ENCODE results near the gene DLL4. TPM values are rescaled to one million over a fixed set of nuclear protein-coding genes. Genes with fewer than 3 reads are reported as not detected.

The DLL4 gene
- total RNA-seq, 4 donors from 2014 or later: 18.2 to 31.1 (median 22.6) TPM

DNA sequence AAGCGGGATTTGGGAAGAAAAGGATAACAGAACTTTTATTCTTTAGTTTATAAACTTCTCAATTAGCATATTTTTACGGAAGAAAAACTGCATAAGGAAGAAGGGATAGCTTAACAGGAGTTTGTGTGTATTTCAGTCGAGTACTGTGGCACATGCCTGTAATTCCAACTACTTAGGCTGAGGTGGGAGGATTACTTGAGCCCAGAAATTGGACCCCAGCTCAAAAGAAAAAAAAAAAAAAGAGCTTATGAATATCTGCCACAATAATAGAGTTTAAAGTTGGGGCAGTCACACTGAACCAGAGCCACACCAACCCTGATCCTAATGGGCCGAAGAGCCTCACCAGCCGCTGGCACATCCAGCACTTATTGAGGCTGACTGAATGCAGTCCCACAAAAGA, 55.3 kb downstream of the DLL4 start:
- Histone ChIP-seq H3K27me3 (no peaks in the 10 kb centered on the region), H3K9me3 (no peaks in the 10 kb centered on the region), H3K27ac (no peak overlapping the region), H3K36me3 (no peaks in the 10 kb centered on the region), H3K4me3 (no peak overlapping the region), H3K4me1 (no peaks in the 10 kb centered on the region)
- no peak for DNase-seq
- TF ChIP-seq CTCF (IDR thresholded peaks at IDR 0.05) (no peak), POLR2A (IDR thresholded peaks at IDR 0.05) (no peak)
- intact Hi-C loops (cut with DNase I; ENCODE audit: low total_unique reads): no loop called here

GRCh38 chr15:40984964-40985363, 55.8 kb downstream of the DLL4 start:
- no peak for TF ChIP-seq POLR2A (IDR thresholded peaks at IDR 0.05)
- no peak for TF ChIP-seq CTCF (IDR thresholded peaks at IDR 0.05)

DNA sequence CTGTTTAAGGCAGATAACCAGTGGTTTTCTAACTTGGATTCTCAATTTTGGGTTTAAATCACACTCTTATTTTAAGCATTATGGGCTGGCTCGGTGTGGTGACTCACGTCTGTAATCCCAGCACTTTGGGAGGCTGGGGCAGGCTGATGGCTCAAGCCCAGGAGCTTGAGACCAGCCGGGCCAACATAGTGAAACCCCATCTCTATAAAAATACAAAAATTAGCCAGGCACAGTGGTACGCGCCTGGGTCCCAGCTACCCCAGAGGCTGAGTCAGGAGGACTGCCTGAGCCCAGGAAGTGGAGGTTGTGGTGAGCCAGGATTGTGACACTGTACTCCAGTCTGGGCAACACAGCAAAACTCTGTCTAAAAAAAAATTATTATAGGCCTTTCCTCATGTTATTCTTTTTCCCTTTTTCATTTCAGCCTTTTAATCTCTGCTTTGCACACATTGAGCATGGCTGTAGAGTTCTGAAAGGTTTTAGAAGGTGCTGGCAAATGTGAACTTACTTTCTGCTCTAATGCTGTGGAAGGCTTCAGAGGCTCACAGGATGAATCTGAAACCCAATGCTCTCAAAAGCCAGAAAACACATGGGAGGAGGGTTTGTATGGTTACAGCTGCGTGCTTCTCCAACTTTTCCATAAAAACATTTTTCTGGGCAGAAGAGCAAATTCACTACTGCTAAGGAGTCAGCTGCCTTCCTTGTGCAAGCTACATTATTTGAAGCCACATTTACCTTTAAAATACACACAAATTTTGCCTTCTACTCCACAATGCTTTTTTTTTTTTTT, 56.6 kb downstream of the DLL4 start:
- intact Hi-C loops (cut with DNase I; ENCODE audit: low total_unique reads): no loop called here
- no peak for TF ChIP-seq POLR2A (IDR thresholded peaks at IDR 0.05)
- no peak for TF ChIP-seq CTCF (IDR thresholded peaks at IDR 0.05)
- H3K36me3 ChIP-seq: no peaks in the 10 kb centered on the region
- H3K27ac ChIP-seq: no peak overlapping the region
- H3K9me3 ChIP-seq: no peaks in the 10 kb centered on the region
- H3K27me3 ChIP-seq: no peaks in the 10 kb centered on the region
- H3K4me1 ChIP-seq: no peaks in the 10 kb centered on the region
- no peak for DNase-seq
- H3K4me3 ChIP-seq: no peak overlapping the region

More at GRCh38 chr15:40984964-40985363, 55.8 kb downstream of the DLL4 start:
- H3K36me3 ChIP-seq: no peaks in the 10 kb centered on the region
- no peak for DNase-seq
- H3K4me1 ChIP-seq: no peaks in the 10 kb centered on the region
- H3K9me3 ChIP-seq: no peaks in the 10 kb centered on the region
- no peaks in the 10 kb centered on the region for H3K27me3 ChIP-seq
- no peak overlapping the region for H3K4me3 ChIP-seq
- no peak overlapping the region for H3K27ac ChIP-seq
- intact Hi-C loops (cut with DNase I; ENCODE audit: low total_unique reads): no loop called here

DNA sequence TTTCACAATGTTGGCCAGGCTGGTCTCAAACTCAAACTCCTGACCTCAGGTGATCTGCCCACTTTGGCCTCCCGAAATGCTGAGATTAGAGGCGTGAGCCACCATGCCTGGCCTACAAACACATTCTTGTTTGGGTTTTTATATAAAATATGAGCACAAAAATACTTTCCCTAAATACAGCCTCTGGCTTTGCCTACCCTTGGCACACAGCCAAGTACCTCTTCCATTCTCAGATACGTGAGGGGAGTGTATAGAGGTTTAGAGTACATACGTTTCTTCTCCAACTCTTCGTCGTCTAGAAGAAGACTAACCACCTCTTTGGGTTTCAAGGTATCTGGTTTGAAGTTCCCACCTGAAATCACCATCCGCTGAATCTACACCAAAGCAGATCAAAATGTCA, 57.7 kb downstream of the DLL4 start:
- H3K27ac ChIP-seq: no peak overlapping the region
- DNase-seq: no peak
- H3K27me3 ChIP-seq: no peaks in the 10 kb centered on the region
- H3K4me1 ChIP-seq: no peaks in the 10 kb centered on the region
- no peak overlapping the region for H3K4me3 ChIP-seq
- no peaks in the 10 kb centered on the region for H3K36me3 ChIP-seq
- no peak for TF ChIP-seq POLR2A (IDR thresholded peaks at IDR 0.05)
- TF ChIP-seq CTCF (IDR thresholded peaks at IDR 0.05): no peak
- intact Hi-C loops (cut with DNase I; ENCODE audit: low total_unique reads): no loop called here
- no peaks in the 10 kb centered on the region for H3K9me3 ChIP-seq

- TF ChIP-seq CTCF (IDR thresholded peaks at IDR 0.05) (no peak), POLR2A (IDR thresholded peaks at IDR 0.05) (no peak)
- no peaks in the 10 kb centered on the region for H3K27me3 ChIP-seq
- intact Hi-C loops (cut with DNase I; ENCODE audit: low total_unique reads): no loop called here
- DNase-seq: no peak
- no peaks in the 10 kb centered on the region for H3K9me3 ChIP-seq
- no peak overlapping the region for H3K27ac ChIP-seq
- no peaks in the 10 kb centered on the region for H3K4me1 ChIP-seq
- H3K4me3 ChIP-seq: no peak overlapping the region
- no peaks in the 10 kb centered on the region for H3K36me3 ChIP-seq
Measured at GRCh38 chr15:40988156-40988555, 59.0 kb downstream of the DLL4 start.

Small RNA genes lying within 50 kb of the gene (small RNA-seq; reads per million reads assigned to genes)
- not detected for gene ISCA1P4

Other genes starting within 250 kb of the DLL4 start
- gene RAD51, start 234.2 kb upstream of the DLL4 start, total RNA-seq: 1 to 10 TPM in 2 of 4 donors, under 1 TPM in 1, not detected in 1; 0.51 to 7.7 (median 1.3) TPM
- 10 to 100 TPM in 2 of 4 donors, 1 to 10 TPM in 2; 6.4 to 27.0 (median 16.1) TPM for gene RMDN3, start 174.1 kb upstream of the DLL4 start, total RNA-seq
- 100 to 1,000 TPM in 1 of 4 donors, 10 to 100 TPM in 2, 1 to 10 TPM in 1; 6.2 to 113 (median 34.5) TPM for gene GCHFR, start 165.3 kb upstream of the DLL4 start, total RNA-seq
- under 1 TPM in 2 of 4 donors, not detected in 2; 0.28 to 0.55 TPM for gene C15orf62, start 159.4 kb upstream of the DLL4 start, total RNA-seq
- 10 to 100 TPM in 3 of 4 donors, 1 to 10 TPM in 1; 5.6 to 37.5 (median 15.2) TPM for gene ZFYVE19, start 122.3 kb upstream of the DLL4 start, total RNA-seq
- 10 to 100 TPM in 3 of 4 donors, 1 to 10 TPM in 1; 6.1 to 79.4 (median 32.5) TPM for gene DNAJC17, start 121.9 kb upstream of the DLL4 start, total RNA-seq
- not detected for gene PPP1R14D, start 100.6 kb upstream of the DLL4 start, total RNA-seq
- gene SPINT1, start 85.3 kb upstream of the DLL4 start, total RNA-seq: 10 to 100 TPM in 1 of 4 donors, 1 to 10 TPM in 2, not detected in 1; 2.0 to 38.1 (median 2.3) TPM
- gene RHOV, start 55.1 kb upstream of the DLL4 start, total RNA-seq: under 1 TPM in 1 of 4 donors, not detected in 3; 0.76 TPM
- 10 to 100 TPM in 2 of 4 donors, 1 to 10 TPM in 2; 3.8 to 33.3 (median 17.3) TPM for gene VPS18, start 34.9 kb upstream of the DLL4 start, total RNA-seq
- 1 to 10 TPM in 2 of 4 donors, under 1 TPM in 1, not detected in 1; 0.35 to 1.8 (median 1.4) TPM for gene CHAC1, start 24.1 kb downstream of the DLL4 start, total RNA-seq
- 10 to 100 TPM; 28.7 to 33.3 (median 30.2) TPM for gene INO80, start 186.9 kb downstream of the DLL4 start, total RNA-seq

All from uterus (tissue), 4 donors.